ENCODE data around the gene PDE6H. TPM values are rescaled to one million over a fixed set of nuclear protein-coding genes. Genes with fewer than 3 reads are reported as not detected.

The PDE6H gene
- total RNA-seq, 1 experiment from 2014 or later, result not detected

DNA sequence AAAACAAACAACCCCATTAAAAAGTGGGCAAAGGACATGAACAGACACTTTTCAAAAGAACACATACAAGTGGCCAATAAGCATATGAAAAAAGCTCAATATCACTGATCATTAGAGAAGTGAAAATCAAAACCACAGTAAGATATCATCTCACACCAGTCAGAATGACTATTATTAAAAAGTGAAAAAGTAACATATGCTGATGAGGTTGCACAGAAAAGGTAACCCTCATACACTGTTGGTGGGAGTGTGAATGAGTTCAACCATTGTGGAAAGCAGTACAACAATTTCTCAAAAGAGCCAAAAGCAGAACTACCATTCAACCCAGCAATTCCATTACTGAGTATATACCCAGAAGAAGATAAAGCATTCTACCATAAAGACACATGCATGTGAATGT, 18.2 kb downstream of the PDE6H start:
- no peak for TF ChIP-seq CTCF (IDR thresholded peaks at IDR 0.05; ENCODE audit: insufficient read depth in 1 of 2, low read depth in 1 of 2, low read length in 1 of 2, severe bottlenecking in 1 of 2, unreplicated experiment in 1 of 2)
- Mint-ChIP-seq H3K4me3 (ENCODE audit: unreplicated experiment) (no peak overlapping the region), H3K27me3 (ENCODE audit: insufficient read depth, unreplicated experiment) (peaks cover 7% of the 10 kb centered on the region), H3K36me3 (ENCODE audit: insufficient read depth, unreplicated experiment) (no peaks in the 10 kb centered on the region), H3K27ac (ENCODE audit: unreplicated experiment) (no peak overlapping the region), H3K9me3 (ENCODE audit: unreplicated experiment) (peaks cover 20% of the 10 kb centered on the region), H3K4me1 (ENCODE audit: low read depth, unreplicated experiment) (no peaks in the 10 kb centered on the region)
- ChIA-PET POLR2A (no interaction called here), CTCF (no interaction called here)
- no peak overlapping the region for H3K4me3 ChIP-seq (ENCODE audit: low read depth, low read length)
- H3K4me1 ChIP-seq, result no peaks in the 10 kb centered on the region
- no peaks in the 10 kb centered on the region for H3K36me3 ChIP-seq (ENCODE audit: control insufficient read depth, insufficient read depth, low read length)
- no peaks in the 10 kb centered on the region for H3K9me3 ChIP-seq
- intact Hi-C loops (cut with micrococcal nuclease; ENCODE audit: unreplicated experiment), result no loop called here
- BruUV-seq (replicated peaks), result no TSS peak
- H3K27me3 ChIP-seq (replicated peaks; ENCODE audit: control insufficient read depth, insufficient read depth, low read length), result no peaks in the 10 kb centered on the region; the same call in 1 of the 2 replicates
- DNase-seq, result no peak

DNA sequence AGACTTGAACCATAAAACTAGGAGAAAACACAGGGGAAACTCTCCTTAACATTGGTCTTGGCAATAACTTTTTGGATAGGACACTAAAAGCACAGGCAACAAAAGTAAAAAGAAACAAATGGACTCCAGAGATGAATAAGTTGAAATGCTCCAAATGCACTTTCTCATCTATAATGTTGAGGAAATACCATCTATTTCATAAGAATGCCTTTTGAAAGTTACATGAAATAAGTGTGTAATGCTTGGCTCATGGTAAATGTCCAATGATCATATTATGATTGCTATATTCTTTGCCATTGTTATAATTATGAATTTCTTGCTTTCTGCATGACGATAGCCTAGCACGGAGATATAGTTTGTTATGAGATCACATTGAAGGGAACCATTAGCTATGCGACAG, 19.8 kb downstream of the PDE6H start:
- Histone ChIP-seq H3K27me3 (replicated peaks; ENCODE audit: control insufficient read depth, insufficient read depth, low read length) (no peaks in the 10 kb centered on the region; the same call in 1 of the 2 replicates), H3K4me3 (ENCODE audit: low read depth, low read length) (no peak overlapping the region), H3K9me3 (no peaks in the 10 kb centered on the region), H3K4me1 (no peaks in the 10 kb centered on the region), H3K36me3 (ENCODE audit: control insufficient read depth, insufficient read depth, low read length) (no peaks in the 10 kb centered on the region)
- Mint-ChIP-seq H3K36me3 (ENCODE audit: insufficient read depth, unreplicated experiment) (no peaks in the 10 kb centered on the region), H3K4me1 (ENCODE audit: low read depth, unreplicated experiment) (no peaks in the 10 kb centered on the region), H3K27ac (ENCODE audit: unreplicated experiment) (no peak overlapping the region), H3K4me3 (ENCODE audit: unreplicated experiment) (no peak overlapping the region), H3K9me3 (ENCODE audit: unreplicated experiment) (peaks cover 20% of the 10 kb centered on the region), H3K27me3 (ENCODE audit: insufficient read depth, unreplicated experiment) (peaks cover 2% of the 10 kb centered on the region)
- no peak for DNase-seq
- no peak for TF ChIP-seq CTCF (IDR thresholded peaks at IDR 0.05; ENCODE audit: insufficient read depth in 1 of 2, low read depth in 1 of 2, low read length in 1 of 2, severe bottlenecking in 1 of 2, unreplicated experiment in 1 of 2)
- ChIA-PET POLR2A (no interaction called here), CTCF (no interaction called here)
- no TSS peak for BruUV-seq (replicated peaks)
- intact Hi-C loops (cut with micrococcal nuclease; ENCODE audit: unreplicated experiment), result no loop called here

DNA sequence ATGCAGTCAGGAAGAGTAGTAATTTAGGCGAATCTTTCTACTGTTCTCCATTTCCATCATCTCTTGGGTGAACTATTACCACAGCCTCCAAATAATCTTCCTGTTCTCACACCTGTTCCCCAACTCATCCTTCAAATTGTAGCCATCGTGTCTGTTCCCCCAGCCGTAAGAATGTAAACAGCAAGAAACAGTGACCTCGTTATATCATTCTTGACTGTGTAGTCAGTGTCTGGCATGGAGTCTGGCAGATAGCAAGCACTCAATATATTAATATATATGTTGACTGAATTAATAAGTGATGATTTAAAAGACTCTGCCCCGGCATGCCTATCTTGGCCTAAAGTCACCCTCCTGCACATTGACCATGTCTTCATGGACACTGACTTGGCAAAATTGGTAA, 20.3 kb downstream of the PDE6H start:
- Mint-ChIP-seq H3K4me3 (ENCODE audit: unreplicated experiment) (no peak overlapping the region), H3K36me3 (ENCODE audit: insufficient read depth, unreplicated experiment) (no peaks in the 10 kb centered on the region), H3K27ac (ENCODE audit: unreplicated experiment) (no peak overlapping the region), H3K27me3 (ENCODE audit: insufficient read depth, unreplicated experiment) (peaks cover 2% of the 10 kb centered on the region), H3K9me3 (ENCODE audit: unreplicated experiment) (peaks cover 20% of the 10 kb centered on the region), H3K4me1 (ENCODE audit: low read depth, unreplicated experiment) (no peaks in the 10 kb centered on the region)
- H3K4me3 ChIP-seq (ENCODE audit: low read depth, low read length), result no peak overlapping the region
- H3K36me3 ChIP-seq (ENCODE audit: control insufficient read depth, insufficient read depth, low read length), result no peaks in the 10 kb centered on the region
- BruUV-seq (replicated peaks), result no TSS peak
- intact Hi-C loops (cut with micrococcal nuclease; ENCODE audit: unreplicated experiment), result no loop called here
- TF ChIP-seq CTCF (IDR thresholded peaks at IDR 0.05; ENCODE audit: insufficient read depth in 1 of 2, low read depth in 1 of 2, low read length in 1 of 2, severe bottlenecking in 1 of 2, unreplicated experiment in 1 of 2), result no peak
- ChIA-PET POLR2A (no interaction called here), CTCF (no interaction called here)
- DNase-seq, result no peak
- H3K9me3 ChIP-seq, result no peaks in the 10 kb centered on the region
- H3K27me3 ChIP-seq (replicated peaks; ENCODE audit: control insufficient read depth, insufficient read depth, low read length), result no peaks in the 10 kb centered on the region; the same call in 1 of the 2 replicates
- no peaks in the 10 kb centered on the region for H3K4me1 ChIP-seq
